Measurements from ENCODE around the gene DYNC1I1. TPM values are rescaled to one million over a fixed set of nuclear protein-coding genes. Genes with fewer than 3 reads are reported as not detected.

The DYNC1I1 gene
- total RNA-seq (not detected), polyA plus RNA-seq (not detected)

- H3K4me1 Mint-ChIP-seq: peaks cover 2 to 6% (median 3%) of the 10 kb centered on the region in 3 donors
These were observed at the start of gene DYNC1I1 for GRCh38 chr7:95772298-95772770. Gene DYNC1I1 (plus strand): TSS chr7:95772554. CDS start chr7:95804730, 32,176 bp downstream.

GRCh38 chr7:95723583-95724180, 48.7 kb upstream of the DYNC1I1 start:
- no peaks in the 10 kb centered on the region for H3K36me3 Mint-ChIP-seq
- no peaks in the 10 kb centered on the region for H3K4me1 Mint-ChIP-seq
- no peak overlapping the region for H3K4me3 Mint-ChIP-seq
- CTCF ChIA-PET: no interaction called here
- Histone ChIP-seq H3K27me3 (ENCODE audit: insufficient read depth, low read length, poor library complexity, severe bottlenecking) (no peaks in the 10 kb centered on the region), H3K4me1 (ENCODE audit: insufficient read depth, low read length) (no peaks in the 10 kb centered on the region), H3K9me3 (ENCODE audit: low read length) (no peaks in the 10 kb centered on the region), H3K4me3 (ENCODE audit: low read length) (no peak overlapping the region), H3K36me3 (ENCODE audit: insufficient read depth, low read length) (no peaks in the 10 kb centered on the region), H3K27ac (ENCODE audit: low read depth, low read length) (no peak overlapping the region)
- POLR2A ChIA-PET: no interaction called here
- DNase-seq: no peak
- no peaks in the 10 kb centered on the region for H3K27me3 Mint-ChIP-seq
- peaks cover 0 to 2% (median 0%) of the 10 kb centered on the region in 5 donors for H3K9me3 Mint-ChIP-seq
- no peak overlapping the region for H3K27ac Mint-ChIP-seq

More at GRCh38 chr7:95772298-95772770, at the start of gene DYNC1I1:
- no peak for DNase-seq
- Histone ChIP-seq H3K4me3 (ENCODE audit: low read length) (no peak within 1 kb of the TSS), H3K4me1 (ENCODE audit: insufficient read depth, low read length) (no peaks in the 10 kb centered on the region), H3K27me3 (ENCODE audit: insufficient read depth, low read length, poor library complexity, severe bottlenecking) (no peaks in the 10 kb centered on the region), H3K27ac (ENCODE audit: low read depth, low read length) (no peak within 1 kb of the TSS), H3K9me3 (ENCODE audit: low read length) (no peaks in the 10 kb centered on the region), H3K36me3 (ENCODE audit: insufficient read depth, low read length) (no peaks in the 10 kb centered on the region)
- CTCF ChIA-PET: no interaction called here
- no peak within 1 kb of the TSS for H3K27ac Mint-ChIP-seq
- peaks cover 28 to 35% of the 10 kb centered on the region in 2 donors for H3K27me3 Mint-ChIP-seq
- peaks cover 0 to 11% (median 2%) of the 10 kb centered on the region in 5 donors for H3K9me3 Mint-ChIP-seq
- POLR2A ChIA-PET: no interaction called here
- H3K36me3 Mint-ChIP-seq: no peaks in the 10 kb centered on the region
- peak within 1 kb of the TSS in 4 of 7 donors; percentile 15 to 62 (median 48) for H3K4me3 Mint-ChIP-seq

- CTCF ChIA-PET: no interaction called here
- Mint-ChIP-seq H3K36me3 (no peaks in the 10 kb centered on the region), H3K9me3 (peaks cover 0 to 2% (median 0%) of the 10 kb centered on the region in 5 donors), H3K27ac (no peak overlapping the region), H3K4me1 (no peaks in the 10 kb centered on the region), H3K4me3 (no peak overlapping the region), H3K27me3 (no peaks in the 10 kb centered on the region)
- Histone ChIP-seq H3K27ac (ENCODE audit: low read depth, low read length) (no peak overlapping the region), H3K4me1 (ENCODE audit: insufficient read depth, low read length) (no peaks in the 10 kb centered on the region), H3K9me3 (ENCODE audit: low read length) (no peaks in the 10 kb centered on the region), H3K4me3 (ENCODE audit: low read length) (no peak overlapping the region), H3K36me3 (ENCODE audit: insufficient read depth, low read length) (no peaks in the 10 kb centered on the region), H3K27me3 (ENCODE audit: insufficient read depth, low read length, poor library complexity, severe bottlenecking) (no peaks in the 10 kb centered on the region)
- no peak for DNase-seq
- POLR2A ChIA-PET: no interaction called here
These were observed 47.1 kb upstream of the DYNC1I1 start for GRCh38 chr7:95725205-95725604.

- Mint-ChIP-seq H3K4me1 (no peaks in the 10 kb centered on the region), H3K36me3 (no peaks in the 10 kb centered on the region), H3K27me3 (peaks cover 0 to 1% of the 10 kb centered on the region in 2 donors), H3K4me3 (no peak overlapping the region), H3K9me3 (peaks cover 0 to 2% (median 0%) of the 10 kb centered on the region in 5 donors), H3K27ac (no peak overlapping the region)
- no peaks in the 10 kb centered on the region for H3K27me3 ChIP-seq (ENCODE audit: insufficient read depth, low read length, poor library complexity, severe bottlenecking)
- H3K9me3 ChIP-seq (ENCODE audit: low read length): no peaks in the 10 kb centered on the region
- H3K36me3 ChIP-seq (ENCODE audit: insufficient read depth, low read length): no peaks in the 10 kb centered on the region
- H3K27ac ChIP-seq (ENCODE audit: low read depth, low read length): no peak overlapping the region
- POLR2A ChIA-PET: no interaction called here
- no peak for DNase-seq
- no peak overlapping the region for H3K4me3 ChIP-seq (ENCODE audit: low read length)
- CTCF ChIA-PET: no interaction called here
- no peaks in the 10 kb centered on the region for H3K4me1 ChIP-seq (ENCODE audit: insufficient read depth, low read length)
These were observed 41.7 kb upstream of the DYNC1I1 start for GRCh38 chr7:95730493-95731280.

- H3K27ac ChIP-seq (ENCODE audit: low read depth, low read length): no peak overlapping the region
- H3K27ac Mint-ChIP-seq: no peak overlapping the region
- H3K27me3 Mint-ChIP-seq: peaks cover 1 to 8% of the 10 kb centered on the region in 2 donors
- H3K9me3 Mint-ChIP-seq: peaks cover 0 to 4% (median 0%) of the 10 kb centered on the region in 5 donors
- no peaks in the 10 kb centered on the region for H3K27me3 ChIP-seq (ENCODE audit: insufficient read depth, low read length, poor library complexity, severe bottlenecking)
- no peaks in the 10 kb centered on the region for H3K36me3 ChIP-seq (ENCODE audit: insufficient read depth, low read length)
- no peaks in the 10 kb centered on the region for H3K36me3 Mint-ChIP-seq
- no peak overlapping the region for H3K4me3 ChIP-seq (ENCODE audit: low read length)
- CTCF ChIA-PET: no interaction called here
- DNase-seq: no peak
- no peaks in the 10 kb centered on the region for H3K4me1 ChIP-seq (ENCODE audit: insufficient read depth, low read length)
- POLR2A ChIA-PET: no interaction called here
- H3K4me3 Mint-ChIP-seq: no peak overlapping the region
- H3K9me3 ChIP-seq (ENCODE audit: low read length): no peaks in the 10 kb centered on the region
- no peaks in the 10 kb centered on the region for H3K4me1 Mint-ChIP-seq
These were observed 35.7 kb upstream of the DYNC1I1 start for GRCh38 chr7:95736635-95737034.

- H3K36me3 ChIP-seq (ENCODE audit: insufficient read depth, low read length): no peaks in the 10 kb centered on the region
- Mint-ChIP-seq H3K27me3 (peaks cover 1 to 8% of the 10 kb centered on the region in 2 donors), H3K27ac (no peak overlapping the region), H3K36me3 (no peaks in the 10 kb centered on the region), H3K4me3 (no peak overlapping the region), H3K9me3 (peaks cover 0 to 4% (median 0%) of the 10 kb centered on the region in 5 donors), H3K4me1 (no peaks in the 10 kb centered on the region)
- H3K27me3 ChIP-seq (ENCODE audit: insufficient read depth, low read length, poor library complexity, severe bottlenecking): no peaks in the 10 kb centered on the region
- H3K27ac ChIP-seq (ENCODE audit: low read depth, low read length): no peak overlapping the region
- no peak for DNase-seq
- no peaks in the 10 kb centered on the region for H3K4me1 ChIP-seq (ENCODE audit: insufficient read depth, low read length)
- H3K4me3 ChIP-seq (ENCODE audit: low read length): no peak overlapping the region
- H3K9me3 ChIP-seq (ENCODE audit: low read length): no peaks in the 10 kb centered on the region
- ChIA-PET CTCF (no interaction called here), POLR2A (no interaction called here)
These were observed 34.4 kb upstream of the DYNC1I1 start for GRCh38 chr7:95737828-95738505.

- no peaks in the 10 kb centered on the region for H3K4me1 Mint-ChIP-seq
- H3K9me3 Mint-ChIP-seq: peaks cover 0 to 9% (median 2%) of the 10 kb centered on the region in 5 donors
- Histone ChIP-seq H3K4me3 (ENCODE audit: low read length) (no peak overlapping the region), H3K27ac (ENCODE audit: low read depth, low read length) (no peak overlapping the region), H3K27me3 (ENCODE audit: insufficient read depth, low read length, poor library complexity, severe bottlenecking) (no peaks in the 10 kb centered on the region), H3K36me3 (ENCODE audit: insufficient read depth, low read length) (no peaks in the 10 kb centered on the region), H3K9me3 (ENCODE audit: low read length) (no peaks in the 10 kb centered on the region), H3K4me1 (ENCODE audit: insufficient read depth, low read length) (no peaks in the 10 kb centered on the region)
- H3K27ac Mint-ChIP-seq: no peak overlapping the region
- no peak overlapping the region for H3K4me3 Mint-ChIP-seq
- POLR2A ChIA-PET: no interaction called here
- CTCF ChIA-PET: no interaction called here
- no peaks in the 10 kb centered on the region for H3K36me3 Mint-ChIP-seq
- no peak for DNase-seq
- H3K27me3 Mint-ChIP-seq: no peaks in the 10 kb centered on the region
These were observed 23.3 kb upstream of the DYNC1I1 start for GRCh38 chr7:95749044-95749443.

- no peak overlapping the region for H3K27ac ChIP-seq (ENCODE audit: low read depth, low read length)
- Mint-ChIP-seq H3K27ac (no peak overlapping the region), H3K4me3 (no peak overlapping the region), H3K36me3 (no peaks in the 10 kb centered on the region), H3K4me1 (no peaks in the 10 kb centered on the region), H3K9me3 (peaks cover 0 to 9% (median 2%) of the 10 kb centered on the region in 5 donors), H3K27me3 (no peaks in the 10 kb centered on the region)
- no peaks in the 10 kb centered on the region for H3K4me1 ChIP-seq (ENCODE audit: insufficient read depth, low read length)
- CTCF ChIA-PET: no interaction called here
- POLR2A ChIA-PET: no interaction called here
- H3K4me3 ChIP-seq (ENCODE audit: low read length): no peak overlapping the region
- H3K27me3 ChIP-seq (ENCODE audit: insufficient read depth, low read length, poor library complexity, severe bottlenecking): no peaks in the 10 kb centered on the region
- DNase-seq: no peak
- H3K9me3 ChIP-seq (ENCODE audit: low read length): no peaks in the 10 kb centered on the region
- H3K36me3 ChIP-seq (ENCODE audit: insufficient read depth, low read length): no peaks in the 10 kb centered on the region
These were observed 22.8 kb upstream of the DYNC1I1 start for GRCh38 chr7:95749515-95749914.

All from CD8-positive, alpha-beta memory T cell (primary cell).